Stimulated activated CD4-positive, alpha-beta T cell treated with anti-CD3 and anti-CD28 coated beads, Interleukin-4, amount 100 ng/mL, for 24 hours (primary cell): ENCODE data around the gene KPNA1.
A peak's percentile ranks its signal among the peaks of the same experiment; 100 is the strongest.
"Not testable (repeated sequence)": the region's sequence is repeated elsewhere in the genome, so short reads cannot be mapped to it uniquely, and the experiment has no call there.

Experiments used
- DNase-seq: peaks from one replicate; pipeline ENCODE4 v3.0.0-alpha.2; 2020

Gene KPNA1

DNA sequence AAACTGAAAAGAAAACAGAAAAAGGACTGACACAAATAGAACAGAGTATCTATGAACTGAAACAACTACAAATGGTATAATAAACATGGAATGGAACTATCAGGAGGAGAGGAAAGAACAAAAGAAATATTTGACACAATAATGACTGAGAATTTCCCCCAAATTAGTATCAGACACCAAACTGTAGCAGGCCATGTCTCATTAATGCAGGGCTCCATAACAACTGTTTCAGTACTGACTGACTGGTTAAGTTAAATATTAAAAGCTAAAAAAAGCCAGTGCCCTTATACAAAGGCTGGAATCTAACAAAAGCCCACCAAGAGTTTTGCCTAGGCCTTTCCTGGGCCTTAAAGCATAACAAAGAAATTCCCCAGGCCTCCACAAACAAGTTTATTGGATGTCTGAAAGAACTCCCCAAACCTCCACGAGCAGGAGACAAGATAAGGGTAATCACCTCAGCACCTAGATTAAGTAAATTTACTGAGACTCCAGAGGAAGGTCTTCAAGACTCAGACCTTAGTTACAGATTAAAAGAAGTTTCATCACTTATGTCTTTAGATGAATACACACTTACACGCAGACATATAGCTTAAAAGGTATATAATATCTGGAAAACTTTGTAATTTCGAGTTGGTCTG, 45.7 kb downstream of the KPNA1 start:
- DNase-seq = no peak

DNA sequence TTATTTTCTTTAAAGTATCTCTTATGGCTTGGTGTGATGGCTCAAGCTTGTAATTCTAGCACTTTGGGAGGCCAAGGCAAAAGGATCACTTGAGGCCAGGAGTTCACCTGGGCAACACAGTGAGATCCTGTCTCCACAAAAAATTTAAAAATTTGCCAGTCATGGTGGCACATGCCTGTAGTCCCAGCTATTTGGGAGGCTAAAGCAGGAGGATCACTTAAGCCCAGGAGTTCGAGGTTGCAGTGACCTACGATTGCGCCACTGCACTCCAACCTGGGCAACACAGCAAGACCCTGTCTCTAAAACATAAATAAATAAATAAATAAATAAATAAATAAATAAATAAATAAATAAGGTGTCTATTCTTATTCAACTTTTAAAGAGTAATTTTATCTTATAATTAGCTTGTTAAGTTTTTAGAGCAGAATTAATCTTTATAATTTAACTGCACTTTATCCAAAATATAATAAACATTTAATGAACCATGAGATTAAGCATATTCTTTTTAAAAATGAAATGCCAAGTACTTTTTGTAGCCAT, 48.0 kb downstream of the KPNA1 start:
- no peak for DNase-seq

DNA sequence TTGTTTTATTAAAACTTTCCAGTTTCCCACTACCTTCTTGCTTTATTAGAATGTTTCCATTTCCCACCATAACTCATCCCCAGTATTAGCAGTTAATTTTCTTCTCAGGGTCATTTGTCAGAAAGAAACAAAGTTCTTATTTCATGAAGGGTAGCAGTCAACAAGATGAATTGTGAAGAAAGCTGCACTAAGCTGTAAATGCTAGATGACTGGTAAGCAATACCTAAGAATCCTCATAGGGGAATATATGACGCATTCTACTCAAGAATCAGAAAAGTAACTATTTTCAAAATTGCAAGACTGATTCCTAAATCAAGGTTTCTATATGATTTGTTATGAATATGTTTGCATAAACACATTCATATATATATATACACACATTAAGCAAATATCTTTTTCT, 50.1 kb downstream of the KPNA1 start:
- no peak for DNase-seq

DNA sequence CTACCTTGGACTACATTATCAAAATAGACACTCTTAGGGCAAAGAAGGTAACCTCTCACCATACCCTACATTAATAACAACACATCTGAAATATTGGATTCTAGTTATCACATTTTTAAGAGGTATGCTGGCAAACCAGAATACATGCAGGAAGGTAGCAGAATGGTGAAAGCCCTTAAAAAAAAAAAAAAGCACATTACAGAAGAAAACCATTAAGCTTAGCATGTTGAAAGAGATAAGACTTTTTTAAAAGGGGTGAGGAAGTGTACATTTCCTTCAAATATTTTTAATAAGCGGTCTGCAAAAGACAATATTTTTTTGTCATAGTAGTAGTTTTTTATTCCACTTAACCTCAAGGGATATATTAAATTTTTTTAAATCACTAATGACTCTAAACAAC, 52.3 kb downstream of the KPNA1 start:
- no peak for DNase-seq

DNA sequence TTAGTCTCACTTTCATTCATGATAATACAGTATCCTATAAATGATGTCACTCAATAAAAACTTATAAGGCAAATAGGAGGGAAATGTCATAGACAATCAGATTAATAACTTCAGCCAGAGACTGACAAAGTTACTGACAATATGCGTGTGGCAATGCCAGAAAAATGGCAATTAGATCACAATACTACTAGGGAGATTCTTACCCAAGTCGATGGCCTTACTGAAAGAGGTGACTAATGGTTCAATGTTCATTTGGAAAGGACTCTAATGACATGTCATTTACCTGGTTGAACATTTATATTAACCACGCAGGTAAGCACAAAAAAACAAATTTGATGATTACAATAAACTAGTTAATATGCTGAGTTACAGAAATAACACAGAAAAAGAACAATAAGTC, 52.9 kb downstream of the KPNA1 start:
- DNase-seq = no peak

- no peak for DNase-seq
Measured at GRCh38 chr3:122458992-122459391, 55.7 kb downstream of the KPNA1 start.

- no peak for DNase-seq
Measured at GRCh38 chr3:122457706-122458105, 57.0 kb downstream of the KPNA1 start.

DNA sequence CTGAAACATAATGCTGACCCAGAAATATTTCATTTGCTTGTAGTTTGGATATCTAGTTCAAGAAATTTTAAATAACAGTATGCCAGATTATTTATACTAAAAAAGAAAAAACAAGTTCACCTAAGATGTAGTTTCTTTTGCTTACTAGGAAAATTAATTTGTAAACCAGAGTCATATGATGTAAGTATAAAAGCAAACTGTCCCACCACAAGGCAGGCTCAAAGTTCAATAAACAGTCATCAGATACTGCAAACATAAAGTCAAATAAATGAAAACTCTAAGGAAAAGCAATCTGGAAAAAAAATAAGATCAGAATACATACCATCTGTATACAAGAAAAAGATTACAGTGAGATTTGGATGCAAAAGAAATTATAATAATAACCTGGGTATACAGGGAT, 58.7 kb downstream of the KPNA1 start:
- DNase-seq = no peak

GRCh38 chr3:122451371-122451770, 63.4 kb downstream of the KPNA1 start:
- DNase-seq = no peak

- not testable (repeated sequence) for DNase-seq
Measured at GRCh38 chr3:122448218-122448617, 66.5 kb downstream of the KPNA1 start.

GRCh38 chr3:122444491-122444887, 70.2 kb downstream of the KPNA1 start:
- not testable (repeated sequence) for DNase-seq

DNA sequence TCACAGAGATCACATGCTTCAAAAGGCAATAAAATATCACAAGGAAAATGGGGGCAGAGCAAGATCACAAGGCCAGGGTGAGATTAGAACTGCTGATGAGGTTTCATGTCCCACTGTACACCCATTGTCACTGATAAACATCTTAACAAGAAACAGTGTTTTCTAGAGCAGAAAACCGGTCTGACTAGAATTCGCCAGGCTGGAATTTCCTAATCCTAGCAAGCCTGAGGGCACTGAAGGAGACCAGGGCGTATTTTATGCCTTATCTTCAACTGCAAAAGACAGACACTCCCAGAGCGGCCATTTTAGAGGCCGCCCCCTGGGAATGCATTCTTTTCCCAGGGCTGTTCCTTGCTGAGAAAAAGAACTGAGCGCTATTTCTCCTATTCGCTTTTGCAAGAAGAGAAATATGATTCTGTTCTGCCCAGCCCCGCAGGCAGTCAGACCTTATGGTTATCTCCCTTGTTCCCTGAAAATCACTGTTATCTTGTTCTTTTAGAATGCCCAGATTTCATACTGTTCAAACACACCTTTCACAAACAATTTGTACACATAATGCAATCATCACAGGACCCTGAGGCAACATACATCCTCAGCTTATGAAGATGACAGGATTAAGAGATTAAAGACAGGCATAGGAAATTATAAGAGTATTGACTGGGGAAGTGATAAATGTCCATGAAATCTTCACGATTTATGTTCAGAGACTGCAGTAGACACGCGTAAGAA, 70.8 kb downstream of the KPNA1 start:
- not testable (repeated sequence) for DNase-seq

GRCh38 chr3:122443090-122443489, 71.6 kb downstream of the KPNA1 start:
- no peak for DNase-seq

DNA sequence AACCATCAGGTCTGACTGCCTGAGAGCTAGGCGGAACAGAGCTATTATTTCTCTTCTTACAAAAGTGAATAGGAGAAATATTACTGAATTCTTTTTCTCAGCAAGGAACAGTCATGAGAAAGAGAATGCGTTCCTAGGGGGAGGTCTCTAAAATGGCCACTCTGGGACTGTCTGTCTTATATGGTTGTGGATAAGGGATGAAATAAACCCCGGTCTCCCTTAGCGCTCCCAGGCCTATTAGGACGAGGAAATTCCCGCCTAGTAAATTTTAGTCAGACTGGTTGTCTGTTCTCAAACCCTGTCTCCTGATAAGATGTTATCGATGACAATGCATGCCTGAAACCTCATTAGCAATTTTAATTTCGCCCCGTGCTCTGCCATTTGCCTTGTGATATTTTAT, 78.8 kb downstream of the KPNA1 start:
- no peak for DNase-seq

GRCh38 chr3:122430371-122430770, 84.4 kb downstream of the KPNA1 start:
- no peak for DNase-seq

DNA sequence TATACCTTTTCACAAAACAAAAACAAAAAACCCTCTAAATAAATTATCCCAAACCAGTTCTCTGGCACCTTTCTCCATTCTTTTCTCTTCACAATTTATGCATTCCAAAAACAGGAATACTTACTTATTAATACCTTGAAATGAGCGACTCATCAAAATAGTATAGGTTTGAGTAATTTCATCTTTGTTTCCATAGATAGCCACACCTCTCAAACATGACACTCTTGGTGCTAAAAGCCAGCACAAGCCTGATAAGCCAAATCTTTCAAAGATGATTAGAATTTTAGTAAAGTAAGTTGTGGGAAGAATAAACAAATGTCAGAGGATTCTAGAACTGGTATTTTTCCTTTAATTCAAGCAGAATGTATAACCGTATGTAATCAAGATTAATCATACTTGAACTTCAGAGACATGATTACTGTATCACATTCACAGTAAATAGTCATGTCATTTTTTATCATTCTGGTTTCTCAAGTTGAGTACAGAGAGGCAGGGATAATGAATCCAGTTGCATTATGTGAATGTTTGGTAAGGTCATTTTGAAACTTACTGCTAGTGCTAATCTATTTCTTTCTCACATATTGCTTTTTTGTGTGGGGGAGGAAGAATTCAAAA, 86.8 kb downstream of the KPNA1 start:
- DNase-seq = no peak

- DNase-seq = no peak
Measured at GRCh38 chr3:122421836-122422235, 92.9 kb downstream of the KPNA1 start.

DNA sequence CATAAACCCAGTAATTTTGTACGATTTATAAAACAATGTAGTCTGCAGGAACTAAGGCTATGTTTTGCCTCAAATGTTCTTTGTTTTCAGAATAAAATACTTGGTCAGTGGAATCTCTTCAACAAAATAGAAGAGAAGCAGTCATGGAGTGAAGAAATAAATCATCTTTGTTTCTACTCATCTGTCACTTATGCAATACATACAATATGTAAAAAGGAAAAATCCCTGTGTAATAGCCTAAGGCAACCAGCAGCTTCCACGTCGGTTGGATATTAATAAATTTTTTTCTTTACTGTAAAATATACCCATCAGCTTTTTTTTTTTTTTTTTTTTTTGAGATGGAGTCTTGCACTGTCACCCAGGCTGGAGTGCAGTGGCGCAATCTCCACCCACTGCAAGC, 93.6 kb downstream of the KPNA1 start:
- no peak for DNase-seq

DNA sequence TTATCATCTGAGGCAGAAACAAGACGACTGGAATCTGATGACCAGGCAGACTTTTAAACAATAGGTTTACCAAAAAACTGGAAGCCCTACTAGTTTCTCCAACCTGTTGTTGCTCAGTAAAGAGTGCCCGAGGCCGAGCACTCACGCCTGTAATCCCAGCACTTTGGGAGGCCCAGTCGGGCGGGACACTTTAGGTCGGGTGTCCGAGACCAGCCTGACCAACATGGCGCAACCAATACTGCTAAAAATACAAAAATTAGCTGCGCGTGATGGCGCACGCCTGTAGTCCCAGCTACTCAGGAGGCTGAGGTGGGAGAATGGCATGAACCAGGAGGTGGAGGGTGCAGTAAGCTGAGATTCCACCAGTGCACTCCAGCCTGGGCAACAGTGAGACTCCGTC, 97.8 kb downstream of the KPNA1 start:
- no peak for DNase-seq

- peak; percentile 99 for DNase-seq
Measured at GRCh38 chr3:122415762-122416654, 98.7 kb downstream of the KPNA1 start, which contains the start of gene WDR5B. WDR5B (minus strand) TSS chr3:122416062; CDS start chr3:122415528, 534 bp downstream.

- peak; percentile 48 for DNase-seq
Measured at GRCh38 chr3:122415104-122415744, 99.5 kb downstream of the KPNA1 start.

DNA sequence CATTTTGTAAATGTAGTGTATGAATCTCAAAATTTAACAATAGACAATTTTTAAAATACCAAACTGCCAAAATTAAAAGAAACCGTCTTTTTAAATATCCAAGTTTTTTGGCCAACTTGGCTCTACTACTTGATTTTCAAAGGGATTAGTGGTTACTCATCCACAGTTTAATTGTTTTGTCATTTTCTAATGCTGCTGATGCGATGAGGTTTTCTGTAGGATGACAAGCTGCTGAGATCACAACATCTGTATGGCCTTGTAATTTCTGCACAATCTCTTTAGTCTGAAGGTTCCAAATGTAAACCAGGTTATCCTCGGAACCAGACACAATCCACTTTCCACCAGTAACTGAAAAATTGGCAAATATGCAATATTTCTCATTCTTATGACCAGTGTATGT, 100.3 kb downstream of the KPNA1 start:
- no peak for DNase-seq
